ENCODE data around the gene ZNF74. TPM values are rescaled to one million over a fixed set of nuclear protein-coding genes. Genes with fewer than 3 reads are reported as not detected.

The ZNF74 gene
- total RNA-seq, 1 experiment from 2014 or later, result 34.3 TPM

GRCh38 chr22:20442485-20443284 is 48.7 kb downstream of the ZNF74 start:
- Histone ChIP-seq H3K79me2 (ENCODE audit: insufficient read depth, low read length) (no peaks in the 10 kb centered on the region), H3T11ph (ENCODE audit: low read length) (no peak overlapping the region), H3K56ac (ENCODE audit: insufficient read length, low read depth, low read length) (no peak overlapping the region), H4K91ac (ENCODE audit: insufficient read length, low read depth, low read length) (no peak overlapping the region), H3K23me2 (ENCODE audit: insufficient read length, low read depth, low read length, poor library complexity, severe bottlenecking) (peaks cover 5% of the 10 kb centered on the region), H3K23ac (ENCODE audit: insufficient read length, low read depth, low read length) (no peak overlapping the region), H2BK5ac (ENCODE audit: insufficient read length, low read length) (no peak overlapping the region), H3K27me3 (ENCODE audit: insufficient read depth, low read length) (no peaks in the 10 kb centered on the region), H3K9me3 (ENCODE audit: control insufficient read depth, low read depth, low read length) (no peaks in the 10 kb centered on the region), H2BK12ac (ENCODE audit: insufficient read length, low read depth, low read length) (no peak overlapping the region), H3K9ac (ENCODE audit: extremely low read depth, insufficient read length, low read length) (no peak overlapping the region), H2BK15ac (ENCODE audit: low read depth, low read length) (no peak overlapping the region), H3K4ac (ENCODE audit: low read depth, low read length) (no peak overlapping the region), H3K79me1 (ENCODE audit: insufficient read depth, low read depth, low read length, poor library complexity, severe bottlenecking) (no peaks in the 10 kb centered on the region), H4K20me1 (ENCODE audit: control insufficient read depth, insufficient read depth, insufficient read length) (no peaks in the 10 kb centered on the region), H4K5ac (ENCODE audit: insufficient read length, low read depth, low read length) (no peak overlapping the region), H3K4me2 (ENCODE audit: insufficient read depth, insufficient read length, low read length) (no peak overlapping the region), H3K14ac (ENCODE audit: insufficient read depth, low read length) (no peak overlapping the region), H2AK5ac (ENCODE audit: insufficient read length, low read length) (no peak overlapping the region), H3K18ac (ENCODE audit: insufficient read length, low read depth, low read length) (no peak overlapping the region), H4K8ac (replicated peaks; ENCODE audit: insufficient read length, low read depth, low read length) (no peak overlapping the region), H2AFZ (ENCODE audit: low read length) (no peak overlapping the region), H3K4me1 (ENCODE audit: insufficient read depth, low read length) (no peaks in the 10 kb centered on the region), H2BK20ac (ENCODE audit: low read depth, low read length, poor library complexity, severe bottlenecking) (no peak overlapping the region), H2BK120ac (ENCODE audit: low read depth, low read length, poor library complexity, severe bottlenecking) (no peak overlapping the region), H3K27ac (ENCODE audit: insufficient read length, low read depth, low read length) (no peak overlapping the region)
- TF ChIP-seq CTCF (conservative IDR thresholded peaks at IDR 0.05), result no peak
- no CpG with 5 or more reads among the region's 7 CpGs for WGBS (ENCODE audit: extremely low coverage, insufficient read length, low lambda C conversion rate)
- Mint-ChIP-seq H3K27ac (no peak overlapping the region), H3K9me3 (no peaks in the 10 kb centered on the region), H3K4me1 (peaks cover 8 to 9% of the 10 kb centered on the region in 2 experiments), H3K4me3 (no peak overlapping the region; a peak in 1 of 5 replicates), H3K36me3 (ENCODE audit: insufficient read depth in 1 of 3, low read depth in 3 of 3) (peaks cover 2 to 4% (median 3%) of the 10 kb centered on the region in 3 experiments; a peak in 3 of 7 replicates), H3K27me3 (ENCODE audit: low read depth) (peaks cover 24% of the 10 kb centered on the region)
- DNase-seq, result no peak

All from H9 (cell line).